H1 (cell line): ENCODE measurements around the gene ID1. TPM values are rescaled to one million over a fixed set of nuclear protein-coding genes. Genes with fewer than 3 reads are reported as not detected.

Experiments
- BACH1 ChIP-seq: IDR thresholded peaks from 2 replicates; pipeline ENCODE4 v1.6.1; 2012; ENCODE audit warnings: low read length, improper control_type of control experiment
- GTF2F1 ChIP-seq: IDR thresholded peaks from 2 replicates; pipeline ENCODE4 v1.6.1; 2012; ENCODE audit warnings: low read depth, low read length, improper control_type of control experiment, borderline replicate concordance
- KDM4A ChIP-seq: IDR thresholded peaks from one replicate; pipeline ENCODE4 v1.7.1; 2012; ENCODE audit warnings: low read depth, mild to moderate bottlenecking, moderate library complexity, low read length, inconsistent platforms; ENCODE audit not compliant: severe bottlenecking
- NANOG ChIP-seq: IDR thresholded peaks from 2 replicates; pipeline ENCODE4 v1.6.1; 2011; ENCODE audit warnings: low read length, low read depth, mild to moderate bottlenecking, inconsistent platforms; ENCODE audit not compliant: insufficient read depth, poor library complexity, severe bottlenecking
- TAF1 ChIP-seq: IDR thresholded peaks from 2 replicates; pipeline ENCODE4 v1.6.1; 2011; ENCODE audit warnings: mild to moderate bottlenecking, low read depth, low read length
- polyA plus RNA-seq, 7 experiments: library from polyadenylated mRNA; depleted of rRNA in 3 of 7; stranded (reverse) in 5 of 7; unstranded in 2 of 7; fragments of >200 nt in 5 of 7; fragments of 200-250 nt in 2 of 7; gene quantifications; 1 replicate in 5 of 7; 2 replicates in 1 of 7; 4 replicates in 1 of 7; pipeline versions ENCODE4 v1.2.1 to v1.2.3, GENCODE V29; 2011 to 2013; ENCODE audit warnings: missing spikeins in 2 of 7, mixed read lengths in 2 of 7
- total RNA-seq: library from RNA; stranded (reverse); fragmentation: NEBNext Ultra II Directional; extraction: Animal tissue kit (Norgen Biotek cat#: 25700); gene quantifications from 2 replicates; pipeline ENCODE4 v1.2.1, GENCODE V29; 2021

The ID1 gene
- total and polyA plus RNA-seq, 2 of the 8 experiments (the other 6 are each of a cell fraction or from before 2014, with no cell fraction given), result 120 to 357 TPM

DNA sequence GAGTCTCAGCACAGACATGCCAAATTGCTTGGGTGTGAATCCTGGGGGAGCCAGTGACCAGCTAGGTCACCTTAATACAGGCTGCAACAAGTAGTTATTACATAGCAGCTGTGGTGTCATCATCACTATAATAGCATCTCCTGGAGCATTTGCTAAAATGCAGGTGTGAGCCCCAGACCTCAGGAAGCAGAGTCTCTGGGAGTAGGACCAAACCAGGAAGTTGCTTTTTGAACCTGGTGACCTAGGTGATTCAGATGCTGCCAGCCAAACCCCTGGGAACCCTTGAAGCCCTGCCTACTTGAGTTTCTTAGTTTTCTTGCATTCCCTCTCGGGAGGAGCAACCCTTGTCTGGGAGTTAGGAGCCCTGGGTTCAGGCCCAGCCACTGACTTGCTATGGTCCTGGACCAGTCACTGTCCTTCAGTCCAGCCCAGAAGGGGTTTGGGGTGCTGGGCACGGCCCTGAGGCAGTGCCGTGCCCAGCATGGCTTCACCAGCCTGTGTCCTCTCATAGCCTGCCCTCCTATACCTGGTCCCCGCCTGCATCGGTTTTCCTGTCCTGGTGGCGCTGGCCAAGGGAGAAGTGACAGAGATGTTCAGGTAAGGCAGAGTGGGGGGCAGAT, 39.3 kb upstream of the ID1 start (continued):
- TF ChIP-seq NANOG (no peak), TAF1 (no peak), KDM4A (no peak), GTF2F1 (no peak), BACH1 (no peak)
